Panc1 (cell line): ENCODE results near the gene PIF1. TPM values are rescaled to one million over a fixed set of nuclear protein-coding genes. Genes with fewer than 3 reads are reported as not detected.

Source experiments
- ATAC-seq: fragments of 200-7000 bp; cut with Tn5 transposase; 2 replicates; pipeline ENCODE4 v1.9.1; 2020; ENCODE audit warnings: mild to moderate bottlenecking, moderate library complexity
- BruUV-seq: library from RNA; stranded (reverse); fragments of 400-500 nt; replicated peaks from 2 replicates; lab custom pipeline; 2021; lab: Mats Ljungman, UMichigan
- CTCF ChIA-PET: fragments of 300-600 bp; sonication (Branson Sonifier 250); formaldehyde crosslinking; loops from one replicate; lab custom pipeline; 2022; ENCODE audit warnings: antibody characterized with exemption; lab: Charles Lee
- POLR2A ChIA-PET: fragments of 300-600 bp; sonication (Branson Sonifier 250); formaldehyde crosslinking; loops from one replicate; lab custom pipeline; 2022; ENCODE audit warnings: antibody characterized with exemption; lab: Charles Lee
- DNase-seq: peaks from one replicate; pipeline ENCODE4 v3.0.0-alpha.2; 2010; ENCODE audit warnings: low read depth, low spot score
- H3K27ac ChIP-seq: 2 replicates; pipeline ENCODE4 v1.5.1; 2011; ENCODE audit warnings: mild to moderate bottlenecking, low read length, inconsistent platforms
- H3K27me3 ChIP-seq: fragments of 200-500 bp; sonication (Bioruptor generic); 2 replicates; pipeline ENCODE4 v1.6.0; 2014; ENCODE audit warnings: low read length, inconsistent platforms; ENCODE audit not compliant: control insufficient read depth, insufficient read depth
- H3K36me3 ChIP-seq: fragments of 200-500 bp; sonication (Bioruptor generic); 2 replicates; pipeline ENCODE4 v1.5.1; 2014; ENCODE audit warnings: inconsistent platforms, mild to moderate bottlenecking, low read length, moderate library complexity; ENCODE audit not compliant: control insufficient read depth, insufficient read depth
- H3K4me1 ChIP-seq: 2 replicates; pipeline ENCODE4 v1.5.1; 2011; ENCODE audit warnings: inconsistent platforms, mild to moderate bottlenecking, low read length, moderate library complexity; ENCODE audit not compliant: control insufficient read depth, insufficient read depth
- H3K4me3 ChIP-seq, 2 experiments: 2 replicates each; pipeline ENCODE4 v1.5.1; 2011 to 2012; ENCODE audit warnings: low read depth in 2 of 2, low read length in 2 of 2, mild to moderate bottlenecking in 2 of 2, inconsistent platforms in 1 of 2, moderate library complexity in 1 of 2
- H3K9me3 ChIP-seq: fragments of 200-500 bp; sonication (Bioruptor generic); 2 replicates; pipeline ENCODE4 v1.5.1; 2014; ENCODE audit warnings: low read depth, mild to moderate bottlenecking, inconsistent platforms, low read length, moderate library complexity; ENCODE audit not compliant: control insufficient read depth, insufficient read depth
- POLR2AphosphoS5 ChIP-seq: IDR thresholded peaks from 2 replicates; pipeline ENCODE4 v1.6.1; 2012; ENCODE audit warnings: mild to moderate bottlenecking, low read depth, low read length, moderate library complexity
- SIN3A ChIP-seq: IDR thresholded peaks from 2 replicates; pipeline ENCODE4 v1.6.1; 2012; ENCODE audit warnings: low read depth, mild to moderate bottlenecking, low read length, moderate library complexity, borderline replicate concordance; ENCODE audit not compliant: insufficient read depth
- TCF7L2 ChIP-seq: IDR thresholded peaks from 2 replicates; pipeline ENCODE4 v1.6.1; 2011; ENCODE audit warnings: mild to moderate bottlenecking, low read depth, low read length, inconsistent platforms
- in situ Hi-C: cut with HindIII; loops from 2 replicates; pipeline ENCODE4 v1.10.0; 2016; ENCODE audit warnings: low sequenced_read_pairs, low pct_unique_long_range_greater_than_20kb
- intact Hi-C: fragments of 100-400 bp; cut with micrococcal nuclease; formaldehyde crosslinking; loops from one replicate; pipeline ENCODE4 v1.10.0; 2022; ENCODE audit not compliant: unreplicated experiment
- total RNA-seq: library from RNA; stranded (reverse); gene quantifications from one replicate; pipeline ENCODE4 v1.2.1, GENCODE V29; 2021; ENCODE audit not compliant: unreplicated experiment
- TF ChIP-seq, protein P1 (sequence below), 2 experiments: IDR thresholded peaks; 2 replicates each; pipeline ENCODE4 v1.6.1; 2011 to 2012; ENCODE audit warnings: low read depth in 2 of 2, control low read depth in 1 of 2, low read length in 1 of 2, mild to moderate bottlenecking in 1 of 2, moderate library complexity in 1 of 2; ENCODE audit not compliant: insufficient read depth in 1 of 2
- TF ChIP-seq, protein P2 (sequence below): fragments of 450-650 bp; IDR thresholded peaks from 2 replicates; pipeline ENCODE4 v1.5.1; 2017; ENCODE audit warnings: mild to moderate bottlenecking

Gene PIF1
- total RNA-seq, 1 experiment from 2014 or later = 38.6 TPM

DNA sequence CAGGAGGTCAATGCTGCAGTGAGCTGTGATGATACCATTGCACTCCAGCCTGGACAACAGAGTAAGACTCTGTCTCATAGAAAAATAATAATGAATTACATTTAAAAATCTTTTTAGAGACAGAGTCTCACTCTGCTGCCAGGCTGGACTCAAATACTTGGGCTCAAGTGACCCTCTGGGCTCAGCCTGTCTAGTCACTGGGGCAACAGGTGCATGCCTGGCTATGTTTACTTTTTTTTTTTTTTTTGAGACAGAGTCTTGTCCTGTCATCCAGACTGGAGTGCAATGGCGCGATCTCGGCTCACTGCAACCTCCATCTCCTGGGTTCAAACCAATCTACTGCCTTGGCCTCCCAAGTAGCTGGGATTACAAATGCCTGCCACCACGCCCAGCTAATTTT is 8.2 kb upstream of the PIF1 start:
- CTCF ChIA-PET = interaction anchor here (0.6 kb wide), 1 partner anchor 216 kb away, joined by 3 read pairs; no protein-coding TSS in a partner anchor
- Histone ChIP-seq H3K27me3 (no peaks in the 10 kb centered on the region), H3K36me3 (no peaks in the 10 kb centered on the region), H3K27ac (no peak overlapping the region), H3K4me1 (peaks cover 6% of the 10 kb centered on the region), H3K4me3 (no peak overlapping the region), H3K9me3 (no peaks in the 10 kb centered on the region)
- no peak for ATAC-seq
- POLR2A ChIA-PET = interaction anchor here (0.7 kb wide), 1 partner anchor 27 kb away, joined by 14 read pairs; no protein-coding TSS in a partner anchor
- no TSS peak for BruUV-seq
- intact Hi-C loops (no loop called here), in situ Hi-C loops (no loop called here)
- no peak for TF ChIP-seq SIN3A
- TF ChIP-seq, protein P1, sequence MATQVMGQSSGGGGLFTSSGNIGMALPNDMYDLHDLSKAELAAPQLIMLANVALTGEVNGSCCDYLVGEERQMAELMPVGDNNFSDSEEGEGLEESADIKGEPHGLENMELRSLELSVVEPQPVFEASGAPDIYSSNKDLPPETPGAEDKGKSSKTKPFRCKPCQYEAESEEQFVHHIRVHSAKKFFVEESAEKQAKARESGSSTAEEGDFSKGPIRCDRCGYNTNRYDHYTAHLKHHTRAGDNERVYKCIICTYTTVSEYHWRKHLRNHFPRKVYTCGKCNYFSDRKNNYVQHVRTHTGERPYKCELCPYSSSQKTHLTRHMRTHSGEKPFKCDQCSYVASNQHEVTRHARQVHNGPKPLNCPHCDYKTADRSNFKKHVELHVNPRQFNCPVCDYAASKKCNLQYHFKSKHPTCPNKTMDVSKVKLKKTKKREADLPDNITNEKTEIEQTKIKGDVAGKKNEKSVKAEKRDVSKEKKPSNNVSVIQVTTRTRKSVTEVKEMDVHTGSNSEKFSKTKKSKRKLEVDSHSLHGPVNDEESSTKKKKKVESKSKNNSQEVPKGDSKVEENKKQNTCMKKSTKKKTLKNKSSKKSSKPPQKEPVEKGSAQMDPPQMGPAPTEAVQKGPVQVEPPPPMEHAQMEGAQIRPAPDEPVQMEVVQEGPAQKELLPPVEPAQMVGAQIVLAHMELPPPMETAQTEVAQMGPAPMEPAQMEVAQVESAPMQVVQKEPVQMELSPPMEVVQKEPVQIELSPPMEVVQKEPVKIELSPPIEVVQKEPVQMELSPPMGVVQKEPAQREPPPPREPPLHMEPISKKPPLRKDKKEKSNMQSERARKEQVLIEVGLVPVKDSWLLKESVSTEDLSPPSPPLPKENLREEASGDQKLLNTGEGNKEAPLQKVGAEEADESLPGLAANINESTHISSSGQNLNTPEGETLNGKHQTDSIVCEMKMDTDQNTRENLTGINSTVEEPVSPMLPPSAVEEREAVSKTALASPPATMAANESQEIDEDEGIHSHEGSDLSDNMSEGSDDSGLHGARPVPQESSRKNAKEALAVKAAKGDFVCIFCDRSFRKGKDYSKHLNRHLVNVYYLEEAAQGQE (IDR thresholded peaks at IDR 0.05; ENCODE audit: insufficient read depth in 1 of 2, low read depth in 2 of 2, low read length in 1 of 2) = no peak
- TF ChIP-seq, protein P2, sequence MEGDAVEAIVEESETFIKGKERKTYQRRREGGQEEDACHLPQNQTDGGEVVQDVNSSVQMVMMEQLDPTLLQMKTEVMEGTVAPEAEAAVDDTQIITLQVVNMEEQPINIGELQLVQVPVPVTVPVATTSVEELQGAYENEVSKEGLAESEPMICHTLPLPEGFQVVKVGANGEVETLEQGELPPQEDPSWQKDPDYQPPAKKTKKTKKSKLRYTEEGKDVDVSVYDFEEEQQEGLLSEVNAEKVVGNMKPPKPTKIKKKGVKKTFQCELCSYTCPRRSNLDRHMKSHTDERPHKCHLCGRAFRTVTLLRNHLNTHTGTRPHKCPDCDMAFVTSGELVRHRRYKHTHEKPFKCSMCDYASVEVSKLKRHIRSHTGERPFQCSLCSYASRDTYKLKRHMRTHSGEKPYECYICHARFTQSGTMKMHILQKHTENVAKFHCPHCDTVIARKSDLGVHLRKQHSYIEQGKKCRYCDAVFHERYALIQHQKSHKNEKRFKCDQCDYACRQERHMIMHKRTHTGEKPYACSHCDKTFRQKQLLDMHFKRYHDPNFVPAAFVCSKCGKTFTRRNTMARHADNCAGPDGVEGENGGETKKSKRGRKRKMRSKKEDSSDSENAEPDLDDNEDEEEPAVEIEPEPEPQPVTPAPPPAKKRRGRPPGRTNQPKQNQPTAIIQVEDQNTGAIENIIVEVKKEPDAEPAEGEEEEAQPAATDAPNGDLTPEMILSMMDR = no peak
- TF ChIP-seq POLR2AphosphoS5 = no peak
- no peak for TF ChIP-seq TCF7L2
- DNase-seq = no peak

DNA sequence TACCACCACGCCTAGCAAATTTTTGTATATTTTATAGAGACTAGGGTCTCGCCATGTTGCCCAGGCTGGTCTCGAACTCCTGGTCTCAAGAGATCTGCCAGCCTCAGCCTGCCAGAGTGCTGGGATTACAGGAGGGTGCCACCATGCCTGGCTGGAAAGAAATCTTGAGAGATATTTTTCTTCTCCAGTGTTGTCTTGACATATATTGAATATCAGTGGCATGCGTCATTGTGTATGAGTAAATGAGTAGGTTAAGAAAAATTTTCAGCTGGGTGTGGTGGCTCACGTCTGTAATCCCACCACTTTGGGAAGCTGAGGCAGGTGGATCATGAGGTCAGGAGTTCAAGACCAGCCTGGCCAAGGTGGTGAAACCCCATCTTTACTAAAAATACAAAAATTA is 3.5 kb upstream of the PIF1 start:
- no peaks in the 10 kb centered on the region for H3K27me3 ChIP-seq
- no peak overlapping the region for H3K27ac ChIP-seq
- no peaks in the 10 kb centered on the region for H3K9me3 ChIP-seq
- BruUV-seq = no TSS peak
- ChIA-PET CTCF (no interaction called here), POLR2A (no interaction called here)
- no peaks in the 10 kb centered on the region for H3K36me3 ChIP-seq
- no peak for ATAC-seq
- TF ChIP-seq SIN3A (no peak), TCF7L2 (no peak), POLR2AphosphoS5 (no peak)
- TF ChIP-seq, protein P2 = no peak
- TF ChIP-seq, protein P1 (IDR thresholded peaks at IDR 0.05; ENCODE audit: insufficient read depth in 1 of 2, low read depth in 2 of 2, low read length in 1 of 2) = no peak
- H3K4me3 ChIP-seq = no peak overlapping the region
- no peak for DNase-seq
- H3K4me1 ChIP-seq = peaks cover 3% of the 10 kb centered on the region; the same call in 1 of the 2 replicates
- intact Hi-C loops (no loop called here), in situ Hi-C loops (no loop called here)
